K562 (cell line): ENCODE results near the gene GPC2. TPM values are rescaled to one million over a fixed set of nuclear protein-coding genes. Genes with fewer than 3 reads are reported as not detected.
A peak's percentile ranks its signal among the peaks of the same experiment; 100 is the strongest.

ENCODE experiments used
- CHCHD3 ChIP-seq: fragments of 250-450 bp; sonication (Bioruptor Pico); IDR thresholded peaks from 2 replicates; pipeline ENCODE4 v2.1.2; 2022; ENCODE audit warnings: mild to moderate bottlenecking
- ETV1 ChIP-seq: fragments of 450-650 bp; conservative IDR thresholded peaks from 2 replicates; pipeline ENCODE4 v1.6.1; 2016; ENCODE audit warnings: missing genetic modification characterization, control low read depth, low read depth, missing compliant biosample characterization
- ETV5 ChIP-seq: sonication (generic); formaldehyde crosslinking; IDR thresholded peaks from 2 replicates; pipeline ENCODE4 v1.4.0; 2020; ENCODE audit warnings: low read depth, mild to moderate bottlenecking, missing genetic modification reagents
- PBX2 ChIP-seq, 2 experiments: IDR thresholded peaks in 1 of 2; conservative IDR thresholded peaks in 1 of 2; 2 replicates each; pipeline ENCODE4 v1.6.1; 2016; ENCODE audit warnings: low read depth in 2 of 2, mild to moderate bottlenecking in 1 of 2, missing compliant biosample characterization in 1 of 2, missing genetic modification characterization in 1 of 2, moderate library complexity in 1 of 2
- RFX7 ChIP-seq: fragments of 250-450 bp; sonication (Bioruptor Pico); IDR thresholded peaks from 2 replicates; pipeline ENCODE4 v1.5.1; 2021; ENCODE audit warnings: mild to moderate bottlenecking
- RHOXF2B ChIP-seq: fragments of 250-450 bp; sonication (Bioruptor Pico); conservative IDR thresholded peaks from 2 replicates; pipeline ENCODE4 v1.5.1; 2021
- THAP7 ChIP-seq: fragments of 250-450 bp; sonication (Bioruptor Pico); IDR thresholded peaks from 2 replicates; pipeline ENCODE4 v1.5.0; 2021
- ZBED1 ChIP-seq: IDR thresholded peaks from 2 replicates; pipeline ENCODE4 v1.6.1; 2014
- ZNF518B ChIP-seq: fragments of 250-450 bp; sonication (Bioruptor Pico); IDR thresholded peaks from 2 replicates; pipeline ENCODE4 v1.5.0; 2021; ENCODE audit warnings: mild to moderate bottlenecking, moderate library complexity
- ZNF699 ChIP-seq: fragments of 250-450 bp; sonication (Bioruptor Pico); IDR thresholded peaks from 2 replicates; pipeline ENCODE4 v1.8.0; 2021; ENCODE audit warnings: mild to moderate bottlenecking, moderate library complexity; ENCODE audit not compliant: insufficient replicate concordance
- polyA plus RNA-seq, 8 experiments: library from polyadenylated mRNA; depleted of rRNA in 4 of 8; stranded (reverse) in 5 of 8; unstranded in 3 of 8; fragments of >200 nt; fragmentation: Nextera tagmentation in 2 of 8; fragmentation: Illumina TruSeq in 1 of 8; extraction: Ambion mirVana in 2 of 8; extraction: Trizol in 1 of 8; gene quantifications; 2 replicates each; pipeline versions ENCODE4 v1.2.1 to v1.2.3, GENCODE V29; 2011 to 2014; ENCODE audit warnings: inconsistent platforms in 1 of 8, missing spikeins in 1 of 8
- total RNA-seq, 7 experiments: library from RNA; depleted of rRNA in 6 of 7; stranded (reverse); fragments of >200 nt in 6 of 7; fragmentation: Illumina TruSeq in 2 of 7; extraction: Trizol in 2 of 7; gene quantifications; 2 replicates each; pipeline versions ENCODE4 v1.2.1 to v1.2.3, GENCODE V29; 2011 to 2021; ENCODE audit warnings: low replicate concordance in 1 of 7
- TF ChIP-seq, protein P1 (sequence below): IDR thresholded peaks from 2 replicates; pipeline ENCODE4 v1.6.1; 2014; ENCODE audit warnings: antibody characterized with exemption
- TF ChIP-seq, protein P2 (sequence below), 2 experiments: IDR thresholded peaks; 2 replicates each; pipeline ENCODE4 v1.6.1; 2012; ENCODE audit warnings: improper control_type of control experiment in 2 of 2, low read depth in 2 of 2, low read length in 2 of 2, borderline replicate concordance in 1 of 2
- TF ChIP-seq, protein P3 (sequence below), 3 experiments: fragments of 200-800 bp in 1 of 3; sonication (Bioruptor generic) in 1 of 3; sonication (generic) in 1 of 3; formaldehyde crosslinking in 1 of 3; IDR thresholded peaks; 2 replicates each; pipeline versions ENCODE4 v1.6.1 to v1.8.0; 2016 to 2022; ENCODE audit warnings: mild to moderate bottlenecking in 2 of 3, missing compliant biosample characterization in 2 of 3, missing genetic modification characterization in 2 of 3, missing genetic modification reagents in 1 of 3

Gene GPC2
- total and polyA plus RNA-seq, 9 of the 15 experiments (the other 6 are each of a cell fraction or from before 2014, with no cell fraction given), result 0.06 to 7.7 (median 1.4) TPM; not detected in 1

GRCh38 chr7:100126239-100126930 is 50.8 kb downstream of the GPC2 start (continued):
- TF ChIP-seq ZNF518B (CRISPR knock-in tag) (no peak), RFX7 (CRISPR knock-in tag) (no peak), ETV5 (CRISPR knock-in tag) (0 out of 2 replicates have a peak, but pooled peaks have one; percentile 71), ZBED1 (no peak), ETV1 (peak; percentile 56; the same call in 1 of the 2 replicates), RHOXF2B (no peak), ZNF699 (no peak), THAP7 (CRISPR knock-in tag) (0 out of 2 replicates have a peak, but pooled peaks have one; percentile 8), PBX2 (CRISPR knock-in tag; IDR thresholded peaks at IDR 0.05; ENCODE audit: low read depth) (no peak), PBX2 (tag; conservative IDR thresholded peaks at IDR 0.05; ENCODE audit: low read depth) (no peak), CHCHD3 (peak; percentile 48; the same call in 1 of the 2 replicates)
- TF ChIP-seq, protein P1, sequence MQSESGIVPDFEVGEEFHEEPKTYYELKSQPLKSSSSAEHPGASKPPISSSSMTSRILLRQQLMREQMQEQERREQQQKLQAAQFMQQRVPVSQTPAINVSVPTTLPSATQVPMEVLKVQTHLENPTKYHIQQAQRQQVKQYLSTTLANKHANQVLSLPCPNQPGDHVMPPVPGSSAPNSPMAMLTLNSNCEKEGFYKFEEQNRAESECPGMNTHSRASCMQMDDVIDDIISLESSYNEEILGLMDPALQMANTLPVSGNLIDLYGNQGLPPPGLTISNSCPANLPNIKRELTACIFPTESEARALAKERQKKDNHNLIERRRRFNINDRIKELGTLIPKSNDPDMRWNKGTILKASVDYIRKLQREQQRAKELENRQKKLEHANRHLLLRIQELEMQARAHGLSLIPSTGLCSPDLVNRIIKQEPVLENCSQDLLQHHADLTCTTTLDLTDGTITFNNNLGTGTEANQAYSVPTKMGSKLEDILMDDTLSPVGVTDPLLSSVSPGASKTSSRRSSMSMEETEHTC, result no peak; the same call in 1 of the 2 replicates
- TF ChIP-seq, protein P2, sequence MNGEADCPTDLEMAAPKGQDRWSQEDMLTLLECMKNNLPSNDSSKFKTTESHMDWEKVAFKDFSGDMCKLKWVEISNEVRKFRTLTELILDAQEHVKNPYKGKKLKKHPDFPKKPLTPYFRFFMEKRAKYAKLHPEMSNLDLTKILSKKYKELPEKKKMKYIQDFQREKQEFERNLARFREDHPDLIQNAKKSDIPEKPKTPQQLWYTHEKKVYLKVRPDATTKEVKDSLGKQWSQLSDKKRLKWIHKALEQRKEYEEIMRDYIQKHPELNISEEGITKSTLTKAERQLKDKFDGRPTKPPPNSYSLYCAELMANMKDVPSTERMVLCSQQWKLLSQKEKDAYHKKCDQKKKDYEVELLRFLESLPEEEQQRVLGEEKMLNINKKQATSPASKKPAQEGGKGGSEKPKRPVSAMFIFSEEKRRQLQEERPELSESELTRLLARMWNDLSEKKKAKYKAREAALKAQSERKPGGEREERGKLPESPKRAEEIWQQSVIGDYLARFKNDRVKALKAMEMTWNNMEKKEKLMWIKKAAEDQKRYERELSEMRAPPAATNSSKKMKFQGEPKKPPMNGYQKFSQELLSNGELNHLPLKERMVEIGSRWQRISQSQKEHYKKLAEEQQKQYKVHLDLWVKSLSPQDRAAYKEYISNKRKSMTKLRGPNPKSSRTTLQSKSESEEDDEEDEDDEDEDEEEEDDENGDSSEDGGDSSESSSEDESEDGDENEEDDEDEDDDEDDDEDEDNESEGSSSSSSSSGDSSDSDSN (IDR thresholded peaks at IDR 0.05; ENCODE audit: borderline replicate concordance in 1 of 2, low read depth in 2 of 2, low read length in 2 of 2), result peak in 1 of 2 experiments; percentile 68; a peak in 1 of 4 replicates
- TF ChIP-seq, protein P3, sequence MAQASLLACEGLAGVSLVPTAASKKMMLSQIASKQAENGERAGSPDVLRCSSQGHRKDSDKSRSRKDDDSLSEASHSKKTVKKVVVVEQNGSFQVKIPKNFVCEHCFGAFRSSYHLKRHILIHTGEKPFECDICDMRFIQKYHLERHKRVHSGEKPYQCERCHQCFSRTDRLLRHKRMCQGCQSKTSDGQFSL (CRISPR knock-in tag; IDR thresholded peaks at IDR 0.05), result 0 out of 2 replicates have a peak, but pooled peaks have one; percentile 33
- TF ChIP-seq, protein P3 (tag; IDR thresholded peaks at IDR 0.05), result no peak
